A549 (cell line): ENCODE data around the gene RPS16.

ENCODE experiments used
- CEBPB ChIP-seq, 2 experiments: fragments of >200 bp in 1 of 2; sonication (Bioruptor Twin) in 1 of 2; formaldehyde crosslinking in 1 of 2; IDR thresholded peaks; 2 replicates each; pipeline ENCODE4 v1.6.1; 2012 to 2016
- CHD2 ChIP-seq: fragments of 150-350 bp; IDR thresholded peaks from 2 replicates; pipeline ENCODE4 v1.6.1; 2014; ENCODE audit warnings: low read length; ENCODE audit not compliant: partially characterized antibody
- CTCF ChIP-seq: fragments of >200 bp; sonication (Bioruptor Twin); formaldehyde crosslinking; IDR thresholded peaks from 3 replicates; pipeline ENCODE4 v1.5.1; 2016
- ELK1 ChIP-seq: fragments of 150-350 bp; IDR thresholded peaks from 2 replicates; pipeline ENCODE4 v1.6.1; 2014; ENCODE audit warnings: low read depth, mild to moderate bottlenecking, low read length
- KDM1A ChIP-seq: fragments of 200-600 bp; sonication (generic); IDR thresholded peaks from 2 replicates; pipeline ENCODE4 v1.6.1; 2016; ENCODE audit warnings: low read depth, mild to moderate bottlenecking
- POLR2A ChIP-seq: IDR thresholded peaks from 2 replicates; pipeline ENCODE4 v1.6.1; 2012; ENCODE audit warnings: mild to moderate bottlenecking, low read length
- RAD21 ChIP-seq, 2 experiments: fragments of >200 bp in 1 of 2; sonication (Bioruptor Twin) in 1 of 2; formaldehyde crosslinking in 1 of 2; IDR thresholded peaks in 1 of 2; conservative IDR thresholded peaks in 1 of 2; 2 replicates in 1 of 2; 3 replicates in 1 of 2; pipeline ENCODE4 v1.6.1; 2012 to 2018; ENCODE audit warnings: inconsistent platforms in 1 of 2
- REST ChIP-seq: fragments of 200-600 bp; sonication (generic); IDR thresholded peaks from 2 replicates; pipeline ENCODE4 v1.6.1; 2016; ENCODE audit warnings: antibody characterized with exemption, mild to moderate bottlenecking, moderate library complexity
- SMC3 ChIP-seq: fragments of >200 bp; sonication (Bioruptor Twin); formaldehyde crosslinking; IDR thresholded peaks from 3 replicates; pipeline ENCODE4 v1.6.1; 2018; ENCODE audit warnings: inconsistent platforms
- USF2 ChIP-seq: fragments of 450-650 bp; IDR thresholded peaks from 2 replicates; pipeline ENCODE4 v1.6.1; 2014; ENCODE audit warnings: antibody characterized with exemption
- ZNF302 ChIP-seq: fragments of 250-450 bp; sonication (Bioruptor Pico); IDR thresholded peaks from 2 replicates; pipeline ENCODE4 v1.9.0; 2021; ENCODE audit warnings: inconsistent platforms, mild to moderate bottlenecking, moderate library complexity

DNA sequence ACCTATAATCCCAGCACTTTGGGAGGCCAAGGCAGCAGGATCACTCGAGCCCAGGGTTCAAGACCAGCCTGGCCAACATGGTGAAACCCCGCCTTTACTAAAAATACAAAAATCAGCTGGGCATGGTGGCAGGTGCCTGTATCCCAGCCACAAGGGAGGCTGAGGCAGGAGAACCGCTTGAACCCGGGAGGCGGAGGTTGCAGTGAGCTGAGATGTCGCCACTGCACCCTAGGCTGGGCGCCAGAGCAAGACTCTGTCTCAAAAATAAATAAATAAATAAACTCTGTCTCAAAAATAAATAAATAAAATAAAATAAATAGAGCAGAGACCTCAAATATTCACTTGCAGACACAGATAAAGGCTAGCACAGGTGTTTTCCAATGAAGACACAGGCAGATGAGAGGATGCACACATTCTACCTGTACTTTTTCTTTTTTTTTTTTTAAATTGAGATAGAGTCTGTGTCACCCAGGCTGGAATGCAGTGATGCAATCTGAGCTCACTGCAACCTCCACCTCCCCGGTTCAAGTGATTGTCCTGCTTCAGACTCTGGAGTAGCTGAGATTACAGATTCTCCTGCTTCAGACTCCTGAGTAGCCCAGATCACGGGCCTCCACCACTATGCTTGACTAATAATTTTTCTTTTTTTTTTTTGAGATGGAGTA lies 2.7 kb upstream of the RPS16 start:
- TF ChIP-seq CEBPB (IDR thresholded peaks at IDR 0.05) (peak; percentile 77 to 86), KDM1A (no peak), USF2 (no peak), CTCF (no peak), ZNF302 (CRISPR knock-in tag) (no peak), POLR2A (no peak), ELK1 (no peak), REST (no peak), CHD2 (no peak), RAD21 (conservative IDR thresholded peaks at IDR 0.05 in 1 of 2, IDR thresholded peaks at IDR 0.05 in 1 of 2) (no peak), SMC3 (no peak)
